Right renal cortex interstitium (tissue), 3 donors: ENCODE data around the gene PPFIBP1. TPM values are rescaled to one million over a fixed set of nuclear protein-coding genes. Genes with fewer than 3 reads are reported as not detected.
A peak's percentile ranks its signal among the peaks of the same experiment; 100 is the strongest.
"Not testable (repeated sequence)": the region's sequence is repeated elsewhere in the genome, so short reads cannot be mapped to it uniquely, and the experiment has no call there.

Experiments
- DNase-seq, 3 donors: peaks; one replicate each; pipeline ENCODE4 v3.0.0-alpha.2; 2013; ENCODE audit warnings: low read depth in 3 of 3, low spot score in 2 of 3
- polyA plus RNA-seq, 3 donors: library from polyadenylated mRNA; unstranded; fragments of 120-200 nt; gene quantifications; one replicate each; pipeline ENCODE4 v1.2.1, GENCODE V29; 2013; ENCODE audit not compliant: insufficient read length in 3 of 3

PPFIBP1 gene
- polyA plus RNA-seq, 3 donors = 66.9 to 90.8 (median 84.2) TPM

GRCh38 chr12:27583057-27583797, 59.2 kb downstream of the PPFIBP1 start:
- no peak for DNase-seq

GRCh38 chr12:27583981-27584380, 60.0 kb downstream of the PPFIBP1 start:
- DNase-seq = no peak

- DNase-seq = no peak
Measured at GRCh38 chr12:27585739-27586265, 61.8 kb downstream of the PPFIBP1 start.

- DNase-seq = not testable (repeated sequence)
Measured at GRCh38 chr12:27588075-27588730, 64.2 kb downstream of the PPFIBP1 start.

- no peak for DNase-seq
Measured at GRCh38 chr12:27588776-27589175, 64.8 kb downstream of the PPFIBP1 start.

GRCh38 chr12:27589419-27589818, 65.4 kb downstream of the PPFIBP1 start:
- no peak for DNase-seq

GRCh38 chr12:27591698-27592097, 67.7 kb downstream of the PPFIBP1 start:
- not testable (repeated sequence) for DNase-seq

GRCh38 chr12:27592548-27592947, 68.5 kb downstream of the PPFIBP1 start:
- DNase-seq = no peak

GRCh38 chr12:27593266-27593665, 69.3 kb downstream of the PPFIBP1 start:
- no peak for DNase-seq

GRCh38 chr12:27595231-27595642, 71.2 kb downstream of the PPFIBP1 start:
- peak; percentile 67 to 78 (median 74) for DNase-seq

GRCh38 chr12:27598866-27599265, 74.9 kb downstream of the PPFIBP1 start:
- not testable (repeated sequence) for DNase-seq

- not testable (repeated sequence) for DNase-seq
Measured at GRCh38 chr12:27601056-27601828, 77.2 kb downstream of the PPFIBP1 start.

- DNase-seq = no peak
Measured at GRCh38 chr12:27602516-27602915, 78.5 kb downstream of the PPFIBP1 start.

- no peak for DNase-seq
Measured at GRCh38 chr12:27604431-27604830, 80.4 kb downstream of the PPFIBP1 start.

- DNase-seq = no peak
Measured at GRCh38 chr12:27606986-27607385, 83.0 kb downstream of the PPFIBP1 start.

GRCh38 chr12:27607591-27607990, 83.6 kb downstream of the PPFIBP1 start:
- DNase-seq = no peak

- DNase-seq = no peak
Measured at GRCh38 chr12:27608890-27609289, 84.9 kb downstream of the PPFIBP1 start.

- no peak for DNase-seq
Measured at GRCh38 chr12:27610374-27610773, 86.4 kb downstream of the PPFIBP1 start.

- no peak for DNase-seq
Measured at GRCh38 chr12:27614386-27614785, 90.4 kb downstream of the PPFIBP1 start.

GRCh38 chr12:27614866-27615265, 90.9 kb downstream of the PPFIBP1 start:
- DNase-seq = no peak

- DNase-seq = no peak
Measured at GRCh38 chr12:27615331-27615891, 91.4 kb downstream of the PPFIBP1 start.
